Stimulated activated CD8-positive, alpha-beta memory T cell treated with anti-CD3 and anti-CD28 coated beads, Interleukin-2, amount 100 ng/mL, for 48 hours (primary cell): ENCODE measurements around the gene MRI1.
"Not testable (repeated sequence)": the region's sequence is repeated elsewhere in the genome, so short reads cannot be mapped to it uniquely, and the experiment has no call there.

Experiments used
- DNase-seq, 2 donors: peaks; one replicate each; pipeline ENCODE4 v3.0.0-alpha.2; 2020; ENCODE audit warnings: low read depth in 2 of 2

MRI1 gene

GRCh38 chr19:13764101-13764807, at the start of gene MRI1:
Gene MRI1, plus strand, starts transcription at chr19:13764522. Its CDS starts 67 bp downstream, at chr19:13764589.
- peak; percentile 61 to 63 for DNase-seq

GRCh38 chr19:13717194-13717643, 47.1 kb upstream of the MRI1 start:
- DNase-seq, result no peak

GRCh38 chr19:13718733-13719132, 45.6 kb upstream of the MRI1 start:
- no peak for DNase-seq

DNA sequence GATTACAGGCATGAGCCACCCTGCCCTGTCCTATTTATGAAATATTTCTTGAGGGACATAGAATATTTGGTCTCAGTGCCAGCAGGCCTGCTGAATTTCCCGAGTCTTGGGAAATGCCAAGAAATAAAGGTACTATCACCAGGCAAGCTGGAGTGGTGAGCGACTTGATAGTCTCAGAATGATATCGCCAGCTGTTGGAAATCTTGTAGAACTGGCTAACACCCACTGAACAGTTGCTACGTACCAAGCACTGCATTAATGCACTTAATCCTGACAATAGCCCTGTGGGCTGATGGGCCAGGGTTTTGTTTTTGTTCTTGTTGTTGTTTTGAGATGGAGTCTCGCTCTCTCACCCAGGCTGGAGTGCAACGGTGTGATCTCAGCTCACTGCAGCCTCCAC, 42.2 kb upstream of the MRI1 start:
- DNase-seq, result no peak

GRCh38 chr19:13723206-13723605, 41.1 kb upstream of the MRI1 start:
- DNase-seq, result no peak

GRCh38 chr19:13726323-13726722, 38.0 kb upstream of the MRI1 start:
- DNase-seq, result no peak

DNA sequence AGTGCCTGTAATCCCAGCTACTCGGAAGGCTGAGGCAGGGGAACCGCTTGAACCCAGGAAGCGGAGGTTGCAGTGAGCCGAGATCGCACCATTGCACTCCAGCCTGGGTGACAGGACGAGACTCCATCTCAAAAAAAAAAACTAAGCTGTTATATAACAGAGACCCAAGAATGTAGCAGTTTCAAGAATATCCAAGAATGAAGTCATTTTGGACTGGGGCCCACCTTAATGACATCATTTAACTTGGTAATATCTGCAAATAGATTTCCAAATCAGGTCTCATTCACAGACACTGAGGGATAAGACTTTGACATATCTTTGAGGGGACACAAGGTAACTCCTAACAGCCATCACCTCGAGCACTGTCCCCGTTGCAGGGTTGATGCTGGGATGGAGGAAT, 36.5 kb upstream of the MRI1 start:
- no peak for DNase-seq

GRCh38 chr19:13729859-13730258, 34.5 kb upstream of the MRI1 start:
- DNase-seq, result no peak

- DNase-seq, result peak; percentile 92 to 97
Observed at GRCh38 chr19:13731147-13731964, 33.0 kb upstream of the MRI1 start.

DNA sequence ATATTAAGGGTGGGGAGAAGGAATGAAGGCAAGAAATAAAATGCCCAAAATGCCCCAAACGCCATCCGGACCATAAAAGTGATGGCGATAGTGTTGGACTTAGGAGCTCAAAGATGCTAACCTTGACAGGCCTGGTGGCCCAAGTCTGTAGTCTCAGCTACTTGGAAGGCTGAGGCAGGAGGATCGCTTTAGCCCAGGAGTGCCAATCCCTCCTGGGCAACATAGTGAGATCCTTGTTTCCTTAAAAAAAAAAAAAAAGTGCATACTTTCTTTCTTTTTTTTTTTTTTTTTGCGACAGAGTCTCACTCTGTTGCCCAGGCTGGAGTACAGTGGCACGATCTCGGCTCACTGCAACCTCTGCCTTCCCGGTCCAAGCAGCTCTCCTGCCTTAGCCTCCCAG, 32.0 kb upstream of the MRI1 start:
- no peak for DNase-seq

GRCh38 chr19:13734751-13735150, 29.6 kb upstream of the MRI1 start:
- DNase-seq, result no peak

- DNase-seq, result no peak
Observed at GRCh38 chr19:13738073-13738472, 26.2 kb upstream of the MRI1 start.

DNA sequence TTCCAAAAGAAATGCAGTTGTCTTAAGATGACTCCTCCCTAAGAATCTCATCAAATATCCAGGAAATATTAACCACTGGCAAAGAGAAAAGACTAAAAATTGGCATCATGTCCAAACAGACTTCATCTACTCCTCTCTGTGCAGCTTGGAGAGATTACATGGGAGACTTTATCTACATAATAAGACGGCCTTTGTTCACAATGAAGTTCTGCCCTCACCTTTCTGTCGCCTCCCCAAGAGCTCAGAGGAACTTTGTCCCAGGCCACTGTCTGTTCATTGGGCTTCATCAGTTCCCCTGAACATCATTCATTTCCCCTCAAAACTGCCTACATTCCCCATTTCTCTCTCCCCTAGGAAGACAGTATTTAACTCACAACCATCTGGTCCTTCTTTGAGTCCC, 22.4 kb upstream of the MRI1 start:
- DNase-seq, result no peak

- DNase-seq, result no peak
Observed at GRCh38 chr19:13742756-13743155, 21.6 kb upstream of the MRI1 start.

DNA sequence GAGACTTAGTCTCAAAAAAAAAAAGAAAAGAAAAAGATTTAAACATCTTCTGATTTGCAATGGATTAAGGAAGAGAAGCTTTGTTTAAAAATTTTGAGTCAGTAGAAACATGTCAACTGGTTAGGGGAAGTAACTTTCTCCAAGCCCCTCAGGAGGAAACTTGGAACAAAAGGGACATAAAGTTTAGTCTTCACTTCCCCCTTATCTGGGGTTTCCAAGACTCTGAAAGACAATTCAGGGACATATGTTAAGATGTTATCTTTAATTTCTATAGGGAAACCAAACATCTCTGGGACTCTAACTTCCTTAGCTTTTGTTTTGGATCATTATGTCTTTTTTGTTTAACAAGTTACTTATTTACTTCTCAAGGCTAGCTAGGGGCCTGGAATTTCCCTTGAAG, 20.1 kb upstream of the MRI1 start:
- no peak for DNase-seq

GRCh38 chr19:13747098-13747453, 17.2 kb upstream of the MRI1 start:
- no peak for DNase-seq

GRCh38 chr19:13748169-13748828, 16.0 kb upstream of the MRI1 start:
- DNase-seq, result no peak

- DNase-seq, result no peak
Observed at GRCh38 chr19:13751436-13751835, 12.9 kb upstream of the MRI1 start.

GRCh38 chr19:13753622-13754021, 10.7 kb upstream of the MRI1 start:
- not testable (repeated sequence) for DNase-seq

- DNase-seq, result no peak
Observed at GRCh38 chr19:13756210-13756609, 8.1 kb upstream of the MRI1 start.

- DNase-seq, result no peak
Observed at GRCh38 chr19:13757805-13758772, 6.2 kb upstream of the MRI1 start.

DNA sequence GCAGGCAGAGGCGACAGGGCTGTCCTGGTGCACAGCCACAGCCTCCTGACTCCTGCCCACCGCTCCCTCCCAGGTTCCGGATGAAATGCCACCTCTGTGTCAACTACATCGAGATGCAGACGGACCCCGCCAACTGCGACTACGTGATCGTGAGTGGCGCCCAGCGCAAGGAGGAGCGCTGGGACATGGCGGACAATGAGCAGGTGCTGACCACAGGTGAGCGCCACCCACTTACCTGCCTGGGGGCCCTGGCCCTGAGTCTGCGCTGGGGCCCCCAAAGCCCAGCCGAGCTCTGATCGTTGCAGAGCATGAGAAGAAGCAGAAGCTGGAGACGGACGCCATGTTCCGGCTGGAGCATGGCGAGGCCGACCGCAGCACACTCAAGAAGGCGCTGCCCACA, 5.5 kb upstream of the MRI1 start:
- no peak for DNase-seq
